Trophoblast cell (in vitro differentiated cells and primary cell): ENCODE measurements around the gene RS1.

Experiments
- DNase-seq, 2 donors: peaks; one replicate each; pipeline ENCODE4 v3.0.0-alpha.2; 2016
- H2AFZ ChIP-seq: 2 replicates; pipeline ENCODE4 v1.6.1; 2013; ENCODE audit warnings: low read length, moderate library complexity, mild to moderate bottlenecking; ENCODE audit not compliant: insufficient read depth, poor library complexity
- H2AK5ac ChIP-seq: 2 replicates; pipeline ENCODE4 v1.6.1; 2013; ENCODE audit warnings: mild to moderate bottlenecking, low read length
- H2BK120ac ChIP-seq: 2 replicates; pipeline ENCODE4 v1.6.1; 2013; ENCODE audit warnings: low read length, mild to moderate bottlenecking, moderate library complexity; ENCODE audit not compliant: insufficient read depth, poor library complexity
- H2BK12ac ChIP-seq: 2 replicates; pipeline ENCODE4 v1.6.1; 2013; ENCODE audit warnings: mild to moderate bottlenecking, low read length, moderate library complexity
- H2BK5ac ChIP-seq: 2 replicates; pipeline ENCODE4 v1.6.1; 2013; ENCODE audit warnings: low read length, low read depth, moderate library complexity, mild to moderate bottlenecking; ENCODE audit not compliant: poor library complexity
- H3K14ac ChIP-seq: 2 replicates; pipeline ENCODE4 v1.6.1; 2013; ENCODE audit warnings: mild to moderate bottlenecking, low read length
- H3K18ac ChIP-seq: 2 replicates; pipeline ENCODE4 v1.6.1; 2013; ENCODE audit warnings: mild to moderate bottlenecking, low read length
- H3K23ac ChIP-seq: 2 replicates; pipeline ENCODE4 v1.6.1; 2013; ENCODE audit warnings: low read length
- H3K27ac ChIP-seq: 2 replicates; pipeline ENCODE4 v1.5.1; 2013; ENCODE audit warnings: low read depth, mild to moderate bottlenecking, inconsistent platforms, low read length, moderate library complexity
- H3K27me3 ChIP-seq: 2 replicates; pipeline ENCODE4 v1.6.1; 2013; ENCODE audit warnings: inconsistent platforms, mild to moderate bottlenecking, low read length, moderate library complexity; ENCODE audit not compliant: insufficient read depth
- H3K36me3 ChIP-seq, 2 experiments: 1 replicate in 1 of 2; 2 replicates in 1 of 2; pipeline ENCODE4 v1.6.1; 2013; ENCODE audit warnings: low read length in 2 of 2, mild to moderate bottlenecking in 2 of 2, moderate library complexity in 1 of 2; ENCODE audit not compliant: insufficient read depth in 2 of 2, control insufficient read depth in 1 of 2
- H3K4ac ChIP-seq: 2 replicates; pipeline ENCODE4 v1.6.1; 2013; ENCODE audit warnings: low read depth, mild to moderate bottlenecking, low read length, moderate library complexity
- H3K4me1 ChIP-seq, 2 experiments: 1 replicate in 1 of 2; 2 replicates in 1 of 2; pipeline ENCODE4 v1.6.1; 2013; ENCODE audit warnings: low read length in 2 of 2, mild to moderate bottlenecking in 2 of 2, moderate library complexity in 1 of 2; ENCODE audit not compliant: insufficient read depth in 2 of 2, control insufficient read depth in 1 of 2
- H3K4me2 ChIP-seq: 2 replicates; pipeline ENCODE4 v1.6.1; 2013; ENCODE audit warnings: inconsistent platforms, mild to moderate bottlenecking, low read length, moderate library complexity
- H3K4me3 ChIP-seq: 2 replicates; pipeline ENCODE4 v1.5.1; 2013; ENCODE audit warnings: mild to moderate bottlenecking, low read depth, low read length, inconsistent platforms
- H3K79me1 ChIP-seq: one replicate; pipeline ENCODE4 v1.6.1; 2013; ENCODE audit warnings: low read length
- H3K79me2 ChIP-seq: 2 replicates; pipeline ENCODE4 v1.6.1; 2013; ENCODE audit warnings: low read length, mild to moderate bottlenecking; ENCODE audit not compliant: control insufficient read depth, insufficient read depth, poor library complexity
- H3K9ac ChIP-seq: 2 replicates; pipeline ENCODE4 v1.6.1; 2013; ENCODE audit warnings: mild to moderate bottlenecking, low read length
- H3K9me3 ChIP-seq: 2 replicates; pipeline ENCODE4 v1.6.1; 2013; ENCODE audit warnings: low read depth, mild to moderate bottlenecking, control low read depth, inconsistent platforms, low read length; ENCODE audit not compliant: insufficient read depth
- H4K12ac ChIP-seq: 2 replicates; pipeline ENCODE4 v1.6.1; 2013; ENCODE audit warnings: low read depth, mild to moderate bottlenecking, low read length, moderate library complexity
- H4K8ac ChIP-seq: 2 replicates; pipeline ENCODE4 v1.6.1; 2013; ENCODE audit warnings: low read depth, mild to moderate bottlenecking, low read length, moderate library complexity
- H4K91ac ChIP-seq: one replicate; pipeline ENCODE4 v1.6.1; 2013; ENCODE audit warnings: low read depth, mild to moderate bottlenecking, low read length, moderate library complexity
- WGBS: extraction: QIAGEN DNeasy Blood & Tissue Kit; methylation state at CpG from one replicate; pipeline ENCODE4 v1.1.7; 2013; ENCODE audit warnings: missing lambda C conversion rate; ENCODE audit not compliant: insufficient read length, insufficient coverage; ENCODE audit errors: extremely low coverage; 5-methylcytosine and 5-hydroxymethylcytosine counted together

Gene RS1

GRCh38 chrX:18696653-18697052 is 24.7 kb upstream of the RS1 start:
- no peak overlapping the region for H2AK5ac ChIP-seq
- no peak overlapping the region for H2BK12ac ChIP-seq
- H3K23ac ChIP-seq: no peak overlapping the region
- H4K91ac ChIP-seq: no peak overlapping the region
- WGBS: no CpG with 5 or more reads among the region's 3 CpGs
- no peaks in the 10 kb centered on the region for H3K79me2 ChIP-seq
- H3K4me3 ChIP-seq: no peak overlapping the region
- H3K14ac ChIP-seq: no peak overlapping the region
- H3K4me1 ChIP-seq: no peaks in the 10 kb centered on the region
- no peak overlapping the region for H3K18ac ChIP-seq
- H3K36me3 ChIP-seq: no peaks in the 10 kb centered on the region
- H3K4me2 ChIP-seq: no peak overlapping the region
- no peak overlapping the region for H3K4ac ChIP-seq
- H2BK120ac ChIP-seq: no peak overlapping the region
- no peak overlapping the region for H2AFZ ChIP-seq
- H3K9ac ChIP-seq: no peak overlapping the region
- H3K27ac ChIP-seq: no peak overlapping the region
- H2BK5ac ChIP-seq: no peak overlapping the region
- no peaks in the 10 kb centered on the region for H3K79me1 ChIP-seq
- no peak overlapping the region for H4K8ac ChIP-seq
- no peaks in the 10 kb centered on the region for H3K9me3 ChIP-seq
- no peak for DNase-seq
- no peak overlapping the region for H4K12ac ChIP-seq
- H3K27me3 ChIP-seq: no peaks in the 10 kb centered on the region

- Histone ChIP-seq H3K18ac (no peak overlapping the region), H2BK12ac (no peak overlapping the region), H3K23ac (no peak overlapping the region), H4K12ac (no peak overlapping the region), H3K9me3 (no peaks in the 10 kb centered on the region), H3K9ac (no peak overlapping the region), H2AK5ac (no peak overlapping the region), H3K4me3 (no peak overlapping the region), H2AFZ (no peak overlapping the region), H3K4me1 (no peaks in the 10 kb centered on the region), H3K27ac (no peak overlapping the region), H4K91ac (no peak overlapping the region), H3K14ac (no peak overlapping the region), H2BK5ac (no peak overlapping the region), H3K4me2 (no peak overlapping the region), H3K79me2 (no peaks in the 10 kb centered on the region), H3K79me1 (no peaks in the 10 kb centered on the region), H3K36me3 (no peaks in the 10 kb centered on the region), H2BK120ac (no peak overlapping the region), H3K4ac (no peak overlapping the region), H4K8ac (no peak overlapping the region), H3K27me3 (no peaks in the 10 kb centered on the region)
- no peak for DNase-seq
- WGBS: no CpG with 5 or more reads among the region's 4 CpGs
Measured at GRCh38 chrX:18692541-18692940, 20.6 kb upstream of the RS1 start.

- no peak overlapping the region for H3K4ac ChIP-seq
- no peak overlapping the region for H2BK120ac ChIP-seq
- H3K9me3 ChIP-seq: no peaks in the 10 kb centered on the region
- no peaks in the 10 kb centered on the region for H3K36me3 ChIP-seq
- no CpG with 5 or more reads among the region's 1 CpG for WGBS
- DNase-seq: peak; percentile 2 to 69
- H3K27me3 ChIP-seq: no peaks in the 10 kb centered on the region
- H3K27ac ChIP-seq: no peak overlapping the region
- no peak overlapping the region for H2BK12ac ChIP-seq
- H3K9ac ChIP-seq: no peak overlapping the region
- H4K91ac ChIP-seq: no peak overlapping the region
- no peaks in the 10 kb centered on the region for H3K79me2 ChIP-seq
- H3K4me1 ChIP-seq: no peaks in the 10 kb centered on the region
- no peak overlapping the region for H2BK5ac ChIP-seq
- H3K4me2 ChIP-seq: no peak overlapping the region
- no peak overlapping the region for H2AK5ac ChIP-seq
- no peak overlapping the region for H4K12ac ChIP-seq
- no peak overlapping the region for H3K18ac ChIP-seq
- no peak overlapping the region for H3K23ac ChIP-seq
- H3K14ac ChIP-seq: no peak overlapping the region
- H3K79me1 ChIP-seq: no peaks in the 10 kb centered on the region
- no peak overlapping the region for H4K8ac ChIP-seq
- H2AFZ ChIP-seq: no peak overlapping the region
- no peak overlapping the region for H3K4me3 ChIP-seq
Measured at GRCh38 chrX:18691431-18691830, 19.5 kb upstream of the RS1 start.

GRCh38 chrX:18687856-18688495 is 16.1 kb upstream of the RS1 start:
- H3K27me3 ChIP-seq: no peaks in the 10 kb centered on the region
- H2BK12ac ChIP-seq: no peak overlapping the region
- no peak overlapping the region for H4K8ac ChIP-seq
- no peak overlapping the region for H4K91ac ChIP-seq
- no peaks in the 10 kb centered on the region for H3K36me3 ChIP-seq
- no CpG with 5 or more reads among the region's 7 CpGs for WGBS
- H3K9ac ChIP-seq: no peak overlapping the region
- H4K12ac ChIP-seq: no peak overlapping the region
- no peak overlapping the region for H3K27ac ChIP-seq
- no peaks in the 10 kb centered on the region for H3K9me3 ChIP-seq
- H3K23ac ChIP-seq: no peak overlapping the region
- H3K14ac ChIP-seq: no peak overlapping the region
- no peak for DNase-seq
- H3K79me1 ChIP-seq: no peaks in the 10 kb centered on the region
- no peak overlapping the region for H3K18ac ChIP-seq
- H3K79me2 ChIP-seq: no peaks in the 10 kb centered on the region
- no peak overlapping the region for H2BK5ac ChIP-seq
- no peaks in the 10 kb centered on the region for H3K4me1 ChIP-seq
- no peak overlapping the region for H2BK120ac ChIP-seq
- no peak overlapping the region for H3K4me2 ChIP-seq
- H3K4ac ChIP-seq: no peak overlapping the region
- H2AK5ac ChIP-seq: no peak overlapping the region
- H2AFZ ChIP-seq: no peak overlapping the region
- no peak overlapping the region for H3K4me3 ChIP-seq
